HG03039 (cell line): ENCODE results near the gene EME2.

Experiments
- ATAC-seq: cut with Tn5 transposase; IDR thresholded peaks from one replicate; pipeline ENCODE4 v1.9.1; 2021; ENCODE audit warnings: mild to moderate bottlenecking, moderate library complexity; ENCODE audit not compliant: unreplicated experiment

EME2 gene

GRCh38 chr16:1766231-1766630 lies 6.4 kb upstream of the EME2 start:
- no peak for ATAC-seq

GRCh38 chr16:1766701-1767100 lies 5.9 kb upstream of the EME2 start:
- ATAC-seq = no peak

GRCh38 chr16:1767116-1767994 lies 5.3 kb upstream of the EME2 start:
- ATAC-seq = no peak

GRCh38 chr16:1768061-1768766 lies 4.4 kb upstream of the EME2 start:
- no peak for ATAC-seq

GRCh38 chr16:1768767-1769401 lies 3.7 kb upstream of the EME2 start:
- no peak for ATAC-seq

GRCh38 chr16:1769402-1770300 lies 3.0 kb upstream of the EME2 start:
- ATAC-seq = no peak

- no peak for ATAC-seq
Measured at GRCh38 chr16:1770328-1771187, 2.1 kb upstream of the EME2 start.

- ATAC-seq = no peak
Measured at GRCh38 chr16:1771188-1771863, 1.3 kb upstream of the EME2 start, which contains the start of gene NME3. Gene NME3, minus strand, starts transcription at chr16:1771543. Its CDS starts 9 bp downstream, at chr16:1771534.

- ATAC-seq = no peak
Measured at GRCh38 chr16:1771864-1772361, 697 bp upstream of the EME2 start.

GRCh38 chr16:1772908-1773702 lies 495 bp downstream of the EME2 start, which contains the start of gene MRPS34:
Gene MRPS34, minus strand, starts transcription at chr16:1773134. Its CDS starts 15 bp downstream, at chr16:1773119.
- peak; percentile 35 for ATAC-seq

- ATAC-seq = no peak
Measured at GRCh38 chr16:1773703-1774447, 1.3 kb downstream of the EME2 start.

GRCh38 chr16:1774448-1774780 lies 1.8 kb downstream of the EME2 start:
- no peak for ATAC-seq

- ATAC-seq = no peak
Measured at GRCh38 chr16:1775006-1775845, 2.6 kb downstream of the EME2 start.

GRCh38 chr16:1775846-1776671 lies 3.4 kb downstream of the EME2 start:
- no peak for ATAC-seq

- ATAC-seq = no peak
Measured at GRCh38 chr16:1776672-1776955, 4.0 kb downstream of the EME2 start.

- ATAC-seq = no peak
Measured at GRCh38 chr16:1776991-1777374, 4.4 kb downstream of the EME2 start.
